Measurements from ENCODE around the gene UQCRHL. TPM values are rescaled to one million over a fixed set of nuclear protein-coding genes. Genes with fewer than 3 reads are reported as not detected.

Gene UQCRHL
- 0.72 and 2.0 TPM in 2 replicates for total RNA-seq

GRCh38 chr1:15807549-15807948 lies at the start of gene UQCRHL:
UQCRHL (minus strand) TSS chr1:15807649; CDS start chr1:15807649, 0 bp downstream.

GRCh38 chr1:15847100-15847892 lies 39.8 kb upstream of the UQCRHL start, which contains the start of gene SPEN:
SPEN (plus strand) TSS chr1:15847707; CDS start chr1:15848068, 361 bp downstream.

GRCh38 chr1:15758343-15758931 lies 49.0 kb downstream of the UQCRHL start, which contains the start of gene FBLIM1:
FBLIM1 (plus strand) TSS chr1:15758795; CDS start chr1:15764984, 6,189 bp downstream.

Other genes starting within 250 kb of the UQCRHL start
- 0.44 and 2.3 TPM in 2 replicates for gene AGMAT, start 222.6 kb downstream of the UQCRHL start, total RNA-seq
- 19.0 and 25.5 TPM in 2 replicates for gene DDI2, start 190.2 kb downstream of the UQCRHL start, total RNA-seq
- 62.7 and 95.0 TPM in 2 replicates for gene PLEKHM2, start 123.3 kb downstream of the UQCRHL start, total RNA-seq
- 0.22 and 0.43 TPM in 2 replicates for gene SLC25A34, start 71.4 kb downstream of the UQCRHL start, total RNA-seq
- gene TMEM82, start 65.2 kb downstream of the UQCRHL start, total RNA-seq, result not detected in 2 replicates
- gene FBLIM1, start 48.9 kb downstream of the UQCRHL start, total RNA-seq, result 152 and 186 TPM in 2 replicates
- 26.7 and 34.9 TPM in 2 replicates for gene SPEN, start 40.1 kb upstream of the UQCRHL start, total RNA-seq
- 37.0 and 57.3 TPM in 2 replicates for gene ZBTB17, start 168.5 kb upstream of the UQCRHL start, total RNA-seq
- gene SRARP, start 196.6 kb upstream of the UQCRHL start, total RNA-seq, result not detected in 2 replicates
- 3.7 and 17.7 TPM in 2 replicates for gene HSPB7, start 210.4 kb upstream of the UQCRHL start, total RNA-seq
- 0.14 and 0.22 TPM in 2 replicates for gene CLCNKA, start 214.4 kb upstream of the UQCRHL start, total RNA-seq
- gene CLCNKB, start 236.1 kb upstream of the UQCRHL start, total RNA-seq, result 0.22 TPM in 1 of 2 replicates, not detected in the other

All from placental pericyte (primary cell).